HepG2 (cell line): Measurements from ENCODE around the gene TMX3. TPM values are rescaled to one million over a fixed set of nuclear protein-coding genes. Genes with fewer than 3 reads are reported as not detected.

Experiments
- CAMTA2 ChIP-seq: sonication (generic); formaldehyde crosslinking; IDR thresholded peaks from 2 replicates; pipeline ENCODE4 v1.4.0; 2020; ENCODE audit warnings: mild to moderate bottlenecking, missing genetic modification reagents, borderline replicate concordance
- CBFB ChIP-seq: sonication (generic); formaldehyde crosslinking; IDR thresholded peaks from 2 replicates; pipeline ENCODE4 v1.4.0; 2020; ENCODE audit warnings: missing genetic modification reagents
- DZIP1 ChIP-seq: sonication (generic); formaldehyde crosslinking; IDR thresholded peaks from 2 replicates; pipeline ENCODE4 v1.5.0; 2020; ENCODE audit warnings: mild to moderate bottlenecking, missing genetic modification reagents
- GRHL1 ChIP-seq: sonication (generic); formaldehyde crosslinking; conservative IDR thresholded peaks from 2 replicates; pipeline ENCODE4 v1.8.0; 2022; ENCODE audit warnings: missing genetic modification reagents
- HNRNPUL1 ChIP-seq: fragments of 200-400 bp; formaldehyde crosslinking; IDR thresholded peaks from 2 replicates; pipeline ENCODE4 v1.6.1; 2017; ENCODE audit warnings: low read depth, mild to moderate bottlenecking, low read length, moderate library complexity
- KDM4B ChIP-seq: sonication (generic); formaldehyde crosslinking; IDR thresholded peaks from 2 replicates; pipeline ENCODE4 v1.4.0; 2020; ENCODE audit warnings: missing genetic modification reagents
- KMT2B ChIP-seq: IDR thresholded peaks from 2 replicates; pipeline ENCODE4 v1.6.1; 2016; ENCODE audit warnings: missing genetic modification reagents, missing compliant biosample characterization
- MTA1 ChIP-seq: sonication (generic); formaldehyde crosslinking; IDR thresholded peaks from 2 replicates; pipeline ENCODE4 v1.4.0; 2020; ENCODE audit warnings: missing genetic modification reagents, mild to moderate bottlenecking, borderline replicate concordance
- SAFB2 ChIP-seq: sonication (generic); formaldehyde crosslinking; IDR thresholded peaks from 2 replicates; pipeline ENCODE4 v1.5.1; 2020; ENCODE audit warnings: missing genetic modification reagents, low read depth, mild to moderate bottlenecking, borderline replicate concordance
- ZFP41 ChIP-seq: sonication (generic); formaldehyde crosslinking; IDR thresholded peaks from 2 replicates; pipeline ENCODE4 v1.4.0; 2020; ENCODE audit warnings: mild to moderate bottlenecking, missing genetic modification reagents, borderline replicate concordance
- ZMYM3 ChIP-seq: sonication (generic); formaldehyde crosslinking; IDR thresholded peaks from 2 replicates; pipeline ENCODE4 v1.5.1; 2020; ENCODE audit warnings: mild to moderate bottlenecking, missing genetic modification reagents
- ZNF142 ChIP-seq: sonication (generic); formaldehyde crosslinking; IDR thresholded peaks from 2 replicates; pipeline ENCODE4 v1.4.0; 2020; ENCODE audit warnings: missing genetic modification reagents
- ZNF3 ChIP-seq: IDR thresholded peaks from 2 replicates; pipeline ENCODE4 v1.7.0; 2017; ENCODE audit warnings: inconsistent platforms
- ZNF317 ChIP-seq: sonication (generic); formaldehyde crosslinking; IDR thresholded peaks from 2 replicates; pipeline ENCODE4 v1.5.0; 2020; ENCODE audit warnings: mild to moderate bottlenecking, missing genetic modification reagents
- ZNF33B ChIP-seq: sonication (generic); formaldehyde crosslinking; IDR thresholded peaks from 2 replicates; pipeline ENCODE4 v1.5.1; 2020; ENCODE audit warnings: mild to moderate bottlenecking, missing genetic modification reagents
- ZNF343 ChIP-seq: sonication (generic); formaldehyde crosslinking; IDR thresholded peaks from 2 replicates; pipeline ENCODE4 v1.4.0; 2020; ENCODE audit warnings: mild to moderate bottlenecking, missing genetic modification reagents
- ZNF484 ChIP-seq: sonication (generic); formaldehyde crosslinking; IDR thresholded peaks from 2 replicates; pipeline ENCODE4 v1.5.1; 2020; ENCODE audit warnings: mild to moderate bottlenecking, low read depth, missing genetic modification reagents, borderline replicate concordance
- ZNF784 ChIP-seq: sonication (generic); formaldehyde crosslinking; IDR thresholded peaks from 2 replicates; pipeline ENCODE4 v1.5.1; 2020; ENCODE audit warnings: missing genetic modification reagents, mild to moderate bottlenecking, borderline replicate concordance
- polyA plus RNA-seq, 8 experiments: library from polyadenylated mRNA; depleted of rRNA in 3 of 8; stranded (reverse) in 7 of 8; unstranded in 1 of 8; fragments of >200 nt; fragmentation: Illumina TruSeq in 4 of 8; extraction: Trizol in 4 of 8; gene quantifications; 2 replicates each; pipeline versions ENCODE4 v1.2.1 to v1.2.3, GENCODE V29; 2011 to 2016; ENCODE audit warnings: low read depth in 4 of 8, missing spikeins in 1 of 8, mixed read lengths in 1 of 8; ENCODE audit not compliant: insufficient read depth in 1 of 8
- total RNA-seq, 5 experiments: library from RNA; depleted of rRNA; stranded (reverse); fragments of >200 nt; fragmentation: Illumina TruSeq; extraction: Trizol; gene quantifications; 2 replicates each; pipeline ENCODE4 v1.2.3, GENCODE V29; 2016; ENCODE audit warnings: low read depth in 1 of 5

The TMX3 gene
- total and polyA plus RNA-seq, 2 of the 13 experiments (the other 11 are each of a cell fraction or from before 2014, with no cell fraction given) = 12.9 to 25.0 TPM

GRCh38 chr18:68714712-68715496 is at the start of gene TMX3 (continued):
- peak; percentile 96 for TF ChIP-seq ZNF142 (CRISPR knock-in tag)
- peak; percentile 97 for TF ChIP-seq ZNF784 (CRISPR knock-in tag)
- peak; percentile 95 for TF ChIP-seq KMT2B
- TF ChIP-seq MTA1 (CRISPR knock-in tag) = peak; percentile 42; the same call in 1 of the 2 replicates
- no peak for TF ChIP-seq ZNF3 (CRISPR knock-in tag)
- TF ChIP-seq GRHL1 = no peak
- TF ChIP-seq HNRNPUL1 = no peak
- TF ChIP-seq CAMTA2 = peak; percentile 90; the same call in 1 of the 2 replicates
- TF ChIP-seq ZNF317 (CRISPR knock-in tag) = 0 out of 2 replicates have a peak, but pooled peaks have one; percentile 81
- peak; percentile 99 for TF ChIP-seq ZFP41 (CRISPR knock-in tag)
- TF ChIP-seq ZNF33B (CRISPR knock-in tag) = peak; percentile 68; the same call in 1 of the 2 replicates
- TF ChIP-seq SAFB2 (CRISPR knock-in tag) = peak; percentile 75
- no peak for TF ChIP-seq CBFB
- TF ChIP-seq ZMYM3 = no peak
- 0 out of 2 replicates have a peak, but pooled peaks have one; percentile 56 for TF ChIP-seq KDM4B
- TF ChIP-seq ZNF484 (CRISPR knock-in tag) = no peak
- TF ChIP-seq DZIP1 = no peak; the same call in 1 of the 2 replicates
- TF ChIP-seq ZNF343 (CRISPR knock-in tag) = peak; percentile 95
